ENCODE results near the gene CLEC16A.

GRCh38 chr16:11038305-11038704, 93.9 kb downstream of the CLEC16A start:
- TF ChIP-seq, protein P1, sequence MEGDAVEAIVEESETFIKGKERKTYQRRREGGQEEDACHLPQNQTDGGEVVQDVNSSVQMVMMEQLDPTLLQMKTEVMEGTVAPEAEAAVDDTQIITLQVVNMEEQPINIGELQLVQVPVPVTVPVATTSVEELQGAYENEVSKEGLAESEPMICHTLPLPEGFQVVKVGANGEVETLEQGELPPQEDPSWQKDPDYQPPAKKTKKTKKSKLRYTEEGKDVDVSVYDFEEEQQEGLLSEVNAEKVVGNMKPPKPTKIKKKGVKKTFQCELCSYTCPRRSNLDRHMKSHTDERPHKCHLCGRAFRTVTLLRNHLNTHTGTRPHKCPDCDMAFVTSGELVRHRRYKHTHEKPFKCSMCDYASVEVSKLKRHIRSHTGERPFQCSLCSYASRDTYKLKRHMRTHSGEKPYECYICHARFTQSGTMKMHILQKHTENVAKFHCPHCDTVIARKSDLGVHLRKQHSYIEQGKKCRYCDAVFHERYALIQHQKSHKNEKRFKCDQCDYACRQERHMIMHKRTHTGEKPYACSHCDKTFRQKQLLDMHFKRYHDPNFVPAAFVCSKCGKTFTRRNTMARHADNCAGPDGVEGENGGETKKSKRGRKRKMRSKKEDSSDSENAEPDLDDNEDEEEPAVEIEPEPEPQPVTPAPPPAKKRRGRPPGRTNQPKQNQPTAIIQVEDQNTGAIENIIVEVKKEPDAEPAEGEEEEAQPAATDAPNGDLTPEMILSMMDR (IDR thresholded peaks at IDR 0.05; ENCODE audit: insufficient read depth, low read length) = no peak
- no peak for TF ChIP-seq POLR2AphosphoS5 (IDR thresholded peaks at IDR 0.05; ENCODE audit: low read depth)

All from HL-60 (cell line).